Type B pancreatic cell (in vitro differentiated cells): ENCODE measurements around the gene MYO7A. TPM values are rescaled to one million over a fixed set of nuclear protein-coding genes. Genes with fewer than 3 reads are reported as not detected.

ENCODE experiments used
- DNase-seq: peaks from one replicate; pipeline ENCODE4 v3.0.0; 2021; ENCODE audit warnings: mixed read lengths; ENCODE audit not compliant: unreplicated experiment; ENCODE audit errors: extremely low spot score
- H3K27ac Mint-ChIP-seq: 2 replicates; pipeline ENCODE4 v1.8.0; 2021; ENCODE audit warnings: mild to moderate bottlenecking, mixed read lengths
- H3K27me3 Mint-ChIP-seq: 2 replicates; pipeline ENCODE4 v1.8.0; 2021; ENCODE audit warnings: mixed read lengths
- H3K36me3 Mint-ChIP-seq: 2 replicates; pipeline ENCODE4 v1.8.0; 2021; ENCODE audit warnings: mixed read lengths
- H3K4me1 Mint-ChIP-seq: one replicate; pipeline ENCODE4 v1.8.0; 2021; ENCODE audit warnings: mixed read lengths; ENCODE audit not compliant: unreplicated experiment
- H3K4me3 Mint-ChIP-seq: 2 replicates; pipeline ENCODE4 v1.8.0; 2021; ENCODE audit warnings: mild to moderate bottlenecking, mixed read lengths
- H3K9me3 Mint-ChIP-seq: 2 replicates; pipeline ENCODE4 v1.8.0; 2021; ENCODE audit warnings: mixed read lengths
- CTCF ChIP-seq: fragments of 200-600 bp; sonication (generic); conservative IDR thresholded peaks from 2 replicates; pipeline ENCODE4 v1.5.0; 2021; ENCODE audit warnings: antibody characterized with exemption, mild to moderate bottlenecking
- total RNA-seq: library from RNA; stranded (reverse); gene quantifications from 2 replicates; pipeline ENCODE4 v1.2.1, GENCODE V29; 2021; ENCODE audit warnings: low replicate concordance

Gene MYO7A
- total RNA-seq, 1 donor from 2014 or later, result 2.8 TPM

DNA sequence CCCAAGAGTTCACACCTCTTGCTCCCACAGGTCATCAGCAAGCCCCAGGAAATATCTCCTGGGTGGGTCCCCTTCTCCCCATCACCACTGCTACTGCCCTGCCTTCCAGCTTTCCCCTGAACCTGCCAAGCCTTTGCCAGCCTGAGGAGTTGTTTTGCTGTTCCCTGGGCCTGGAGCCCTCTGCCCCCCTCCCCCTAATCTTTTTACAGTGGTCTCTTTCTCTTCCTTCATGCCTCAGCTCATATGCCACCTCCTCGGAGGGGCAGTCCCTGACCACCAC is 18.9 kb downstream of the MYO7A start:
- Mint-ChIP-seq H3K4me3 (peak overlapping the region; percentile 61), H3K4me1 (peaks cover 26% of the 10 kb centered on the region), H3K27ac (no peak overlapping the region), H3K27me3 (peaks cover 13% of the 10 kb centered on the region), H3K9me3 (no peaks in the 10 kb centered on the region), H3K36me3 (no peaks in the 10 kb centered on the region)
- TF ChIP-seq CTCF, result no peak
- no peak for DNase-seq

GRCh38 chr11:77147668-77148321 is 19.7 kb downstream of the MYO7A start:
- no peak for TF ChIP-seq CTCF
- DNase-seq, result no peak
- Mint-ChIP-seq H3K4me3 (peak overlapping the region; percentile 76), H3K27me3 (peaks cover 16% of the 10 kb centered on the region), H3K9me3 (no peaks in the 10 kb centered on the region), H3K27ac (no peak overlapping the region), H3K36me3 (no peaks in the 10 kb centered on the region), H3K4me1 (peaks cover 30% of the 10 kb centered on the region)

- DNase-seq, result no peak
- TF ChIP-seq CTCF, result no peak
- no peaks in the 10 kb centered on the region for H3K36me3 Mint-ChIP-seq
- H3K27me3 Mint-ChIP-seq, result peaks cover 18% of the 10 kb centered on the region
- peaks cover 33% of the 10 kb centered on the region for H3K4me1 Mint-ChIP-seq
- H3K27ac Mint-ChIP-seq, result no peak overlapping the region
- no peaks in the 10 kb centered on the region for H3K9me3 Mint-ChIP-seq
- no peak overlapping the region for H3K4me3 Mint-ChIP-seq
Measured at GRCh38 chr11:77148963-77149715, 21.1 kb downstream of the MYO7A start.

DNA sequence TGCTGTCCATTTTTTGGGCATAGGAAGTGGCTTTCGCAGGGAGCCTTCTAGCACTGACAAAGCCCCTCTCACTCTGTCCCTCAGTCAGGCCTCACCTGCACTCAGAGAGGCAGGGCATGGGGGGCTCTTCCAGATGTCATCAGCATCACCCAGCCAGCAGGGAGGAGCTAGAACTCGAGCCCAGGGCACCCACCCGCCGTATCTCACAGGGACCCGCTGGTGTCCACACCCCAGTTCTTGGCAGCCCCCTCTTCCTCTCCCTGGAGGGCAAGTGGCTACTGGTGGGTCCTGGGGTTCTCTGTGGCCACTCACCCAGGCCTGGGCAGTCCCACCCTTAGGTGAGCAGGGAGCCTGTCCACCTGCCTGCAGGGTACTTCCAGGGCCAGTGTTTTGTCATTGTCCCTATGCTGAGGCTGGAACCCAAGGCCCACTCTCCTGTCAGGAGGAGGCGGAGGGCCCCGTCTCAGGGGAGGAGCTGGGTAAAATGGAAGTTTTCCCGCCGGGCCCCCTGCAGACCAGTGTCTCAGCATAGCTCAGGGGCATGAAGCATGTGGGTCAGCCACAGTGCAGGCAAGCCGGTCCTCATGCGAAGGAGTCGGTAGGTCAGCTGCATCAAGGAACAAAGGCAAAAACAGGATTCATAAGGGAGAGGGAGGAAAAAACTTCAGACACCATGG is 21.8 kb downstream of the MYO7A start:
- Mint-ChIP-seq H3K4me1 (peaks cover 31% of the 10 kb centered on the region), H3K36me3 (no peaks in the 10 kb centered on the region), H3K27me3 (peaks cover 18% of the 10 kb centered on the region)

GRCh38 chr11:77150836-77151235 is 22.8 kb downstream of the MYO7A start:
- Mint-ChIP-seq H3K9me3 (no peaks in the 10 kb centered on the region), H3K4me1 (peaks cover 27% of the 10 kb centered on the region), H3K36me3 (no peaks in the 10 kb centered on the region), H3K27ac (no peak overlapping the region), H3K4me3 (no peak overlapping the region), H3K27me3 (peaks cover 18% of the 10 kb centered on the region)
- TF ChIP-seq CTCF, result no peak
- no peak for DNase-seq

More for the DNA sequence above, 21.8 kb downstream of the MYO7A start:
- no peak overlapping the region for H3K4me3 Mint-ChIP-seq
- no peak overlapping the region for H3K27ac Mint-ChIP-seq
- no peak for TF ChIP-seq CTCF
- no peak for DNase-seq
- H3K9me3 Mint-ChIP-seq, result no peaks in the 10 kb centered on the region
